GM19395 (cell line): Measurements from ENCODE around the gene EVI5.
"Not testable (repeated sequence)": the region's sequence is repeated elsewhere in the genome, so short reads cannot be mapped to it uniquely, and the experiment has no call there.

Experiments used
- ATAC-seq: cut with Tn5 transposase; IDR thresholded peaks from one replicate; pipeline ENCODE4 v1.9.1; 2021; ENCODE audit warnings: mild to moderate bottlenecking, moderate library complexity; ENCODE audit not compliant: unreplicated experiment

Gene EVI5

DNA sequence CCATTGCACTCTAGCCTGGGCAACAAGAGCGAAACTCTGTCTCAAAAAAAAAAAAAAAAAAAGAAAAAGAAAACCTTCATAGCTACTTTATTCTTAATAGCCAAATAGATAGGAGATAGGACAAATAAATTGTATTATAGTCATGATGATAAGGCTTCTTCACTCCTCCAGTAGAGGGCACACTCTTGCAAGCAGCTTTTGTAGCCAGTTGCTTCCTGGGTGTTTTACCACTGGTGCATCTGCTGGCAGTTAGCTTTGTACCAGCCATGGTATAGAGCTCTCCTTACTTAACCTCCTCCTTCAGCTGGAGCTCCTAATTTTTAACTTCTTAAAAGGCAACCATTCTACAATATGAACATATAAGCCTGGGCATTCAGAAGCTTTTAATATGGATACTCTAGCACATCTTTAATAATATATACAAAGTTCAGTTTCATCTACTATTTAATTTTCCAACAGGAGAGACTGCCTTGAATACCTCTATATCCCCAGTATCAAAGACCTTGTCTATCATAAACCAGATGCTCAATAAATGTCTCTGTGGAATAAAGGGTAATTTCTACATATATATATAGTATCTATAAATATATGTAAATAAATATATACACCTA lies 35.8 kb downstream of the EVI5 start:
- ATAC-seq = peak; percentile 63

DNA sequence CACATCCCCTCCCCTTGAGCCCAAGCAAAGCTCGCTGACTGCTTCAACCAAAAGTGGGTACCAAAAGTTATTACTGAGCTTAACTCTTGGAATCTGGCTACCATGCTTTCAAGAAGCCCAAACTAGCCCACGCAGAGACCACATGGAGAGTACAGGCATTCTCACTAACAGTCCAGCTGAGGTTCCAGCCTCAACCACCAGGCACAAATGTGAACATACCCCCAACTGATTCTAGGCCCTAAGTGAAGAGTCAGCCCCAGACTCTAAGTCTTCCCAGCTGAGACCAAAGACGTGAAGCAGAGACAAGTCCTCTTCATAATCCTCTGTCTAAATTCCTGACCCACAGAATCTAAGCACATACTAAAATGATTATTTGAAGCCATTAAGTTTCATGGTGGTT lies 36.8 kb downstream of the EVI5 start:
- no peak for ATAC-seq

DNA sequence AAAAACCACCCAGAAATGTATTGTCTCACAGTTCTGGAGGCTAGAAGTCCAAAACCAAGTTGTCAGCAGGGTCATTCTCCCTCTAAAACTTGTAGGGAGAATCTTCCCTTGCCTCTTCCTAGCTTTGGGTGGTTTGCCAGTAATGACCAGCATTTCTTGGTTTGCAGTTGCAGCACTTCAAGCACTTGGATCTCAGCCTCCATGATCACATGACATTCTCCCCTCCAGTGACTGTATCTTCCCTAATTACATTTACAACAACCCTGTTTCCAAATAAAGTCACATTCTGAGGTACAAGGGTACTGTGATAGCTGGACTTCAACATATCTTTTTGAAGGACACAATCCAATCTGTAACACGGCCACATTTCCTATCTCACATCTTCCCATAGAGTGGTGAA lies 37.2 kb downstream of the EVI5 start:
- no peak for ATAC-seq

DNA sequence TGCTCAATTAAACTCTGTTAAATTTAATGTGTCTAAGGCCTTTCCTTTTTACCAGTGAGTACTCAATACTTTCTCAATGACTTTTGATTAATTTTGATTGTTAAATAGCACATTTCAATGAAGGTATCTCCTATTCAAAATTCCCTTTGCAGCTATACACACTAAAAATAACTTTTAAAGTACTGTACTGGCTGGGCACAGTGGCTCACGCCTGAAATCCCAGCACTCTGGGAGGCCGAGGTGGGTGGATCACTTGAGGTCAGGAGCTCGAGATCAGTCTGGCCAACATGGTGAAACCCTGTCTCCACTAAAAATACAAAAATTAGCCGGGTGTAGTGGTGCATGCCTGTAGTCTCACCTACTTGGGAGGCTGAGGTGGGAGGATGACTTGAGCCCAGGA lies 38.7 kb downstream of the EVI5 start:
- ATAC-seq = not testable (repeated sequence)

DNA sequence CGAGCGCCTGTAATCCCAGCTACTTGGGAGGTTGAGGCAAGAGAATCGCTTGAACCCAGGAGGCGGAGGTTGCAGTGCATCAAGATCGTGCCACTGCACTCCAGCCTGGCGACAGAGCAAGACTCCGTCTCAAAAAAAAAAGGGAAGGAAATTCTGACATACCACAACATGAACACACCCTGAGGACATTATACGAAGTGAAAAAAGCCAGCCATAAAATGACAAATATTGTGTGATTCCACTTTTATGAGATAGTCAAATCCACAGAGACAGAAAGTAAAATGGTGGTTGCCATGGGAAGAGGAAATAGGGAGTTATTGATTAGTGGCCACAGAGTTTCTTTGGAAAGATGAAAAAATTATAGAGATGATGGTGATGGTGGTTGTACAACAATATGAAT lies 41.7 kb downstream of the EVI5 start:
- ATAC-seq = no peak

DNA sequence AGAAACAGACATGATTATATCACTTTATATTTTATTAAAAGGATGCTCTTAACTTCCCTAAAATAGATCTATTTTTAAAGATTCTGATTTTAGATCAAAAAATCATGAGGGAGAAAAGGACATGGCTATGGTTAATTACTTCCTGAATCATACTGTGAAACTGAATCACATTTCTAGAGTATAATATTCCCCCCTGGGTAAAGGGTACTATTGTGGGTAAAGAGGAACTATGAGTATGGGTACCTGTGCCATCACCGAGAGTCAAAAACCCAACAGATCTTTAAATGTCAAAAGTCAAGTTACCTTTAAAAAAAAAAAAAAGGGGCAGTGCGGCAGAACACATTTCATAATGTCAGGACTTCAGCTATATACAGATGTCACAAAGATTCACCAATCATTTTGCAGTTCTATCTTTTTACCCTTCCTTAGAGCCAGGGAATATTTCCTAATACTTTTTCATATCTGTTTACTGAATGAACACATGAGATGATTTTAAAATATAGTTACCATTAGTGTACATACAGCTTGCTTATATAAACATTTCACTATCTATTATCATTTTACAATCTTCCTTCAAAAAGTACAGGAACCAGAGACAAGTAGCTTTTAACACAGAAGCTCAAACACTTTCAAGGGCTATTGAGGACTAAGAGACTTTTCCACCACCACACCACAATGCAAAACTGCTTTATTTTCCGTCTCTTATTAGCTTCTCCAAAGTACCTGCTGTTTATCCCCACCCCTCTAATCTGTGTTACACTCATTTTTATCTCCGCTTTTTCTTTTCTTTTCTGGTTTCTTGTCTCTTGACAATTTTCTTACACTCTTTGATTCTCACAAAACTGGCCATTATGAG lies 45.0 kb downstream of the EVI5 start:
- no peak for ATAC-seq

DNA sequence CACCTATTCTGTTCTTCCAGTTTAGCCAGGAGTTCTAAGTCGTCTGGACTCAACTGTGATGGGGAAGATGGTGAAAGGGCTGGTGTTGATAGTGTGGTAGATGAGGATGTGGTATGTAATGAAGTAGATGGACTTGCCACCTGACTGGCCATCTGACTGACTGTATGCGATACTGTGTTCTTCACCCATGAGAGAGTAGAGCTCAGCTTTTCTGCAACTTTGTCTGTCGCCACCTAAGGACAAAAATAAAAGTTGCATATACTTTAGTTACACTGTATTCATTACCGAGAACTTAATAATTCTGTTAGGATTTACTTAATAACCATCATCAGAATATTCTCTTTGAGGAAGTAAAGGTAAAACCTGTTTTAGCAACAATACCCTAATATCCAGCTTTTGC lies 48.5 kb downstream of the EVI5 start:
- ATAC-seq = peak; percentile 54

DNA sequence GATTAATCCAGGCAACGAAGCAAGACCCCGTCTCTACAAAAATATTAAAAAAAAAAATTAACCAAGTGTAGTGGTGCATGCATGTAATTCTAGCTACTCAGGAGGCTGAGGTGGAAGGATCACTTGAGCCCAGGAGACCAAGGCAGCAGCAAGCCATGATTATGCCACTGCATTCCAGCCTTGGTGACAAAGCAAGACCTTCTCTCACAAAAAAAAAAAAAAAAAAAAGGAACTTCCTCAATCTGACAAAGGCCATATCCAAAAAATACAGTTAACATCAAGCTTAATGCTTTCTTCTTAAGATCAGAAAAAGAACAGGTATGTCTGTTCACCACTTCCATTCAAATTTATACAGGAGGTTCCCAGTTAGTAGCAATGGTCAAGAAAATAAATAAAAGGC lies 54.4 kb downstream of the EVI5 start:
- ATAC-seq = no peak

DNA sequence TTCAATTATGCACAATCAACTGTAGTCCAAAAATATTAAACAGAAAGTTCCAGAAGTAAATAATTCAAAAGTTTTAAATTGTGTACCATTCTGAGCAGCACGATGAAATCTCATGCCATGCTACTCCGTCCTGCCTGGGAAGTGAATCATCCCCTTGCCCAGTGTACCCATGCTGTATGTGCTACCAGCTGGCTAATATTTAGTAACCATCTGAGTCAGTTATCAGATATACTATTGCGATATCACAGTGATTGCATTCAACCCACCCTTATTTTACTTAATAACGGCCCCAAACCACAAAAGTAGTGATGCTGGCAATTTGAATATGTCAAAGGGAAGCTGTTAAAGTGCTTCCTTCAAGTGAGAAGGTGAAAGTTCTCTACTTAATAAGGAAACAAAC lies 56.2 kb downstream of the EVI5 start:
- no peak for ATAC-seq

DNA sequence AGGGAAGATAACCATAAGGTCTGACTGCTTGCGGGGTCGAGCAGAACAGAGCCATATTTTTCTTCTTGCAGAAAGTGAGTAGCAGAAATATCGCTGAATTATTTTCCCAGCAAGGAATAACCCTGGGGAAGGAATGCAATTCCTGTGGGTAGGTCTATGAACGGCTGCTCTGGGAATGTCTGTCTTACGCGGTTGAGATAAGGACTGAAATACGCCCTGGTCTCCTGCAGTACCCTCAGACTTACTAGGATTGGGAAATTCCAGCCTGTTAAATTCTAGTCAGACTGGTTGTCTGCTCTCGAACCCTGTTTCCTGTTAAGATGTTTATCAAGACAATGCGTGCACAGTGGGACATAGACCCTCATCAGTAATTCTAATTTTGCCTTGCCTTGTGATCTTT lies 61.2 kb downstream of the EVI5 start:
- ATAC-seq = not testable (repeated sequence)

DNA sequence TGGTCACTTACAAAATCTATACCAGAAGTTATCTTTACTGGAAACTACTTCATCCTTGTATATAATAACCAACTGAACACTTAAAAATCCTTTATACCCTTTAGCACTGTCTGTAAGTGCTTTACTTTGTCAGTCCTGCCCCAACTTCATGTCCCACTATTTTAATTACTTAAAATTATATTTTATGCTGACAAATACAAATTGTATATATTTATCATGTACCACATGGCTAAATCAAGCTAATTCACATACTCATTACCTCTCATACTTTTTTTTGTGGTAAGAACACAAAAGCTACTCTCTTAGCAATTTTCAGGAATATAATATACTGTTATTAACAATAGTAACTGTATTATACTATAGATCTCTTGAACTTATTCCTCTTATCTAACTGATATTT lies 63.0 kb downstream of the EVI5 start:
- no peak for ATAC-seq

DNA sequence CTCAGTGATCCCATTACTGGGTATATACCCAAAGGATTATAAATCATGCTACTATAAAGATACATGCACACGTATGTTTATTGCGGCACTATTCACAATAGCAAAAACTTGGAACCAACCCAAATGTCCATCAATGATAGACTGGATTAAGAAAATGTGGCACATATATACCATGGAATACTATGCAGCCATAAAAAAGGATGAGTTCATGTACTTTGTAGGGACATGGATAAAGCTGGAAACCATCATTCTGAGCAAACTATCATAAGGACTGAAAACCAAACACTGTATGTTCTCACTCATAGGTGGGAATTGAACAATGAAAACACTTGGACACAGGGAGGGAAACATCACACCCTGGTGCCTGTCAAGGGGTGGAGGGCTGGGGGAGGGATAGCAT lies 63.8 kb downstream of the EVI5 start:
- not testable (repeated sequence) for ATAC-seq

DNA sequence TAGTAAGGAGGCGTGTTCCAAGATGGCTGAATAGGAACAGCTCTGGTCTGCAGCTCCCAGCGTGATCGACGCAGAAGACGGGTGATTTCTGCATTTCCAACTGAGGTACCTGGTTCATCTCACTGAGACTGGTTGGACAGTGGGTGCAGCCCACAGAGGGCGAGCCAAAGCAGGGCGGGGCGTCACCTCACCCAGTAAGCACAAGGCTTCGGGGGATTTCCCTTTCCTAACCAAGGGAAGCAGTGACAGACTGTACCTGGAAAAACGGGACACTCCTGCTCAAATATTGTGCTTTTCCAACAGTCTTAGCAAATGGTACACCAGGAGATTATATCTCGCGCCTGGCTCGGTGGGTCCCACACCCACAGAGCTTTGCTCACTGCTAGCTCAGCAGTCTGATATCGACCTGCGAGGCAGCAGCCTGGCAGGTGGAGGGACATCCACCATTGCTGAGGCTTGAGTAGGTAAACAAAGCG lies 69.4 kb downstream of the EVI5 start:
- ATAC-seq = not testable (repeated sequence)

DNA sequence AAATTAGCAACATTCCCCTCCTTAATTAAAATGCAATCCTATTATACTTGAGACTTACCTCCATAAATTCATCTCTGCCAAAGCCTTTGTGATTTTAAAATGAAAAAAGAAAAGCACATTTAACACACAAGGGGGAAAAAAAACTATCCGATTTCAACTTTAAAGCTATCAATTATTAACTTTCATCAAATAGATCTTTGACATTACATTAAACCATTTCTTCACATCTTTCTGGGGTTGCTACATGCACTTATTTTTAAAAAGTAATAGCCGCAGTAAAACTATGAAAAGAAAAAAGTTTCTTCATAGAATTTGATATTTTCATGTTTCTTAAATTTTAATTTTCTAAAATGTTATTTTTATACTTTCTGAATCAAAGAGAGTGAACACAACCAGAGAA lies 71.0 kb downstream of the EVI5 start:
- no peak for ATAC-seq

DNA sequence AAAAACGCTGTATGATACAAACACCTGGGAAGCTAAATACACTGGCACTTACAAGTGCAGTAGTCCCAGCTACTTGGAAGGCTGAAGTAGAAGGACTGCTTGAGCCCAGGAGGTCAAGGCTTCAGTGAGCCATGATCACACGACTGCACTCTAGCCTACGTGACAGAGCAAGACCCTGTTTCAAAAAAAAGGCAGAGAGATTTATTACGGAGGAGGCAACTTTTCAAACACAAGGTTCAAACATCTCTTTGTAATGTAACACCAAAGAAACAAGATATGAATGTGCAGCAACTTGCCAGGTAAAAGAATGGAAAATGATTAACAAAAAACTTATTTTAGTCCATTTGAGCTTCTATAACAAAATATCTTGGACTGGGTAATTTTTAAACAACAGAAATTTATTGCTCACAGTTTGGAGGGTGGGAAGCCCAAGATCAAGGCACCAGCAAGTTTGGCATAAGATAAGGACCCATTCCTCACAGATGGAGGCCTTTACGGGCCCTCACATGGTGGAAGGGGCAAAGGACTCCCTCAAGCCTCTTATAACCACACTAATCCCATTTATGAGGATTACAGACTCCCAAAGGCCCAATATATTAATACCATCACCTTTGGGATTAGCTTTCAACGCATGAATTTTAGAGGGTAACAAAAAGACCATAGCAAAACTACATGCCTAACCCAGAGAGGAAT lies 73.3 kb downstream of the EVI5 start:
- ATAC-seq = no peak

DNA sequence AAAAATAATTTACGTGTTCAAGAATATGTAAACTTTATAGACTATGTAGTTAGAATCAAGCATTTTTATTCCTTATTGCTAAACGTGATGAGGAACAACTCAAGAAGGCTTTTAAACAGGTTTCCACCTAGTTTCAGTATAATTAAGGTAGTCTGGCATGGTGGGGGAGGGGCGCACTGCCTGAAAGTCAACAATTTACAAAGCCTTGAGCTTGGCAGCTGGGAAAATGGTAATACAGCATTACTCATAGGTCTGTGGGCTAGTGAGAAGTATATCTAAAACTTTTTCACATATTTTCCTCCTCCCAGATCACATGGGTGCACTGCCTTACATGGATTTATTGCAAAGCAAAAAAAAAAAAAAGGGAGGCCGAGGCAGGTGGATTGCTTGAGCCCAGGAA lies 75.2 kb downstream of the EVI5 start:
- no peak for ATAC-seq

DNA sequence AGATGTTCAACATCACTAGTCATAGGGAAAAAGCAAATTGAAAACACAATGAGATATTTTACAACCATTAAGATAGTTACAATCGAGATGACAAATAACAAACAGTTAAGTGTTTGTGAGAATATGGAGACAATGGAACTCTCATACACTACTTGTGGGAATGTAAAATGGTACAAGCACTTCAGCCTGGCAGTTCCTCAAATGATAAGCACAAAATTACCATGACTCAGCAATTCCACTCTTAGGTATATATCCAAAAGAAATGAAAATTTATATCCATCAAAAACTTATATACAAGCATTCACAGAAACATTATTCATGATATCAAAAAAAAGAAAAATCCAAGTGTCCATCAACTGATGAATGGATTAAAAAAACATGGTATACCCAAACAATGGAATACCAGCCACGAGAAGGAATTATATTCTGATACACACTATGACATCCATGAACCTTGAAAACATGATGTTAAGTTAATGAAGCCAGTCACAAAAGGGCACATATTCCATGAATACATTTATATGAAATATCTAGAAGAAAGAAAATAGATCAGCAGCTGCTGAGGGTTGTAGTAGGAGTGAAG lies 76.4 kb downstream of the EVI5 start:
- ATAC-seq = no peak

DNA sequence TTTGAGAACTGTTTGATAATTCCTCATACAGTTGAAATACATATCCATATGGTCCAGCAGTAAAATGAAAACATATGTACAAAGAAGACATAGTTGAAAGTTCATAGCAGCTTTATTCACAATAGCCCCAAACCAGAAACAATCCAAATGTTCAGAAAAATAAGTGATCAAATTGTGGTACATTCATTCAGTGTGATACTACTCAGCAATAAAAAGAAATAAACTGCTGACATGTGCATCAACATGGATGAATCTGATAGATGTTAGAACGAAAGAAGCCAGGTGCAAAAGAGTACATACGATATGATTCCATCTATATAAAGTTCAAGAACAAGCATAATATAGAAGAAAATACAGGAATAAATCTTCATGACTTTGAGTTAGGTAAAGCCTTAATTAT lies 77.2 kb downstream of the EVI5 start:
- no peak for ATAC-seq

DNA sequence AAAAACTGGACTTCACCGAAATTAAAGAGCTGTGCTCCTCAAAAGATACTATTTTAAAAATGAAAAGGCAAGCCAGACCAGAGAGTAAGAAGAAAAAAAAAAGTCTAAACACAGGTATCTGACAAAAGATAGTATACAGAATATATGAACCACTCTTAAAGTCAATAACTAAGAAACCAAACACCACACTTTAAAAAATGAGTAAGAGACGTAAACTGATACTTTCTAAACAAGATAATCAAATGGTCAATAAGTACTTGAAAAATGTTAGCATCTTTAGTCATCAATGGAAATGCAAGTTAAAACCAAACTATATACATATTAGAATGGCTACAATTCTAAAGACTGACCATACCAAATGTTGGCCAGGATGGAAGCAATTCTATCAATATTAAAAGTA lies 77.6 kb downstream of the EVI5 start:
- no peak for ATAC-seq

DNA sequence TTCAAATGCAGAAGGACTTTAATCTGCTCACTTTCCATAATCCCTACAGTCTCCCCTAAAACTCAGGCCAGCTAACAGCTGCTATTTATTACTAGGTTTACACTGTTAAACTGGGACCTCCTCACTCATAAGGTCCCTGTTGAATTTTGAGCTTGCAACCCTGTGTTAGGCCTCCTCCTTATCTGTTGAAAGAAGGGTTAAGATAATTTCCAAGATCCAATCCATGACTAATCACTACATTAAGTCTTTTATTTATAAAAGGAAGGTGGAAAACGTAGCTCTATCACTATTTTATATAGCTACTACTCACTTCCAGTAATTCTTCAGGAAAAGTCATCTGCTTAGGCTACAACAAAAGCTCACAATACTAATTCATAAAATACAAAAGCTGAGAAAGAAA lies 79.5 kb downstream of the EVI5 start:
- no peak for ATAC-seq

DNA sequence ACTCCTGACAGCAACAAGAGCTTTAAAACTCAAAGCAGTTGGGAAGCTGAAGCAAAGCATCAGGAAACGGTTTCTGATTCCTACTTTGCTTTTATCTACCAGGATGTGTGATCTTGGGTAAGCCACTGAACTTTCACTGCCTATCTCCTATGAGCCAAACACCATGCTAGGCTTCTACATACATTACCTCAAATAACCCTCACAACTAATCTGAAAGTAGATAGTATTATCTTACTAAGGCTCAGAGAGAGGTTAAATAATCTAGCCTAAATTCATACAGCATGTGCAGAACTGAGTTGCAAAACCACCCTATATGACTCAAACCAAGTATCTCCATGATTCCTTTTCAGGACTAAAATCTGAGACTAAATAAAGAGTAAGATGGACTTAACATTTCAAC lies 83.8 kb downstream of the EVI5 start:
- no peak for ATAC-seq

DNA sequence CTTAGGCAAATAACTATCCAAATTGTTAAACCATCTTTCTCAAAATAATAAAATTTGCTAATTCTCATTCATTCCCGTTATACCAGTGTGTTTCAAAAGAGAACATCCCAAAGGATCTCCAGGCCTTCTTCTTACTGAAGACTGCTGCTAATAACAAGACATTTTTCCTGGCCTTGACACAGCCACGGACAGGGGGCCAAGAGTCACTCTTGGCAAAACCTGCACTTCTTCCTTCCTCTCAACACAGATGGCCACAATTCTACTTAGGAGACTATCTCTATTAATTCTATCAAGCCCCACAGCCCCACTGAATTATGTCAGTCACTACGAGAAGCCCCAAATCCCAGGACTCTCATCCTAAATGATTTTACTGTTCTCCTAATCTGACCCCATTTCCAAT lies 86.0 kb downstream of the EVI5 start:
- no peak for ATAC-seq
